Fibroblast of lung (primary cell): ENCODE results near the gene NOL7. TPM values are rescaled to one million over a fixed set of nuclear protein-coding genes. Genes with fewer than 3 reads are reported as not detected.

ENCODE experiments used
- DNase-seq, 2 donors: peaks; one replicate each; pipeline versions ENCODE4 v3.0.0 to v3.0.0-alpha.2; 2010; ENCODE audit warnings: low read depth in 2 of 2
- H2AFZ ChIP-seq: 2 replicates; pipeline ENCODE4 v1.5.1; 2012; ENCODE audit warnings: low read length, control low read depth, inconsistent platforms
- H3K27ac ChIP-seq: 2 replicates; pipeline ENCODE4 v1.5.1; 2011; ENCODE audit warnings: low read length, control low read depth; ENCODE audit not compliant: insufficient read depth
- H3K27me3 ChIP-seq: 2 replicates; pipeline ENCODE4 v1.5.1; 2011; ENCODE audit warnings: mild to moderate bottlenecking, low read length; ENCODE audit not compliant: control insufficient read depth, insufficient read depth
- H3K36me3 ChIP-seq: 2 replicates; pipeline ENCODE4 v1.5.1; 2011; ENCODE audit warnings: low read length; ENCODE audit not compliant: control insufficient read depth, insufficient read depth
- H3K4me1 ChIP-seq: 2 replicates; pipeline ENCODE4 v1.5.1; 2011; ENCODE audit warnings: low read length; ENCODE audit not compliant: control insufficient read depth, insufficient read depth; ENCODE audit errors: extremely low read depth
- H3K4me2 ChIP-seq: 2 replicates; pipeline ENCODE4 v1.5.1; 2011; ENCODE audit warnings: low read length, control low read depth; ENCODE audit not compliant: insufficient read depth; ENCODE audit errors: extremely low read depth
- H3K4me3 ChIP-seq, 4 experiments: fragments of 200-600 bp in 1 of 4; sonication (generic) in 1 of 4; replicated peaks in 1 of 4; 2 replicates each; pipeline ENCODE4 v1.5.1; 2011 to 2016; ENCODE audit warnings: low read length in 4 of 4, low read depth in 3 of 4, mild to moderate bottlenecking in 3 of 4, control low read depth in 2 of 4, inconsistent platforms in 1 of 4, mixed read lengths in 1 of 4; ENCODE audit not compliant: insufficient read depth in 1 of 4; ENCODE audit errors: control extremely low read depth in 1 of 4
- H3K79me2 ChIP-seq: 2 replicates; pipeline ENCODE4 v1.5.1; 2012; ENCODE audit warnings: mild to moderate bottlenecking, low read length, inconsistent platforms; ENCODE audit not compliant: control insufficient read depth, insufficient read depth
- H3K9ac ChIP-seq: 2 replicates; pipeline ENCODE4 v1.5.1; 2011; ENCODE audit warnings: mild to moderate bottlenecking, low read length, control low read depth; ENCODE audit not compliant: insufficient read depth
- H3K9me3 ChIP-seq: 2 replicates; pipeline ENCODE4 v1.5.1; 2012; ENCODE audit warnings: low read depth, low read length; ENCODE audit not compliant: control insufficient read depth, insufficient read depth
- H4K20me1 ChIP-seq: 2 replicates; pipeline ENCODE4 v1.5.1; 2011; ENCODE audit warnings: low read length; ENCODE audit not compliant: control insufficient read depth, insufficient read depth; ENCODE audit errors: extremely low read depth
- EZH2 ChIP-seq: IDR thresholded peaks from 2 replicates; pipeline ENCODE4 v1.5.1; 2012; ENCODE audit warnings: low read length, control low read depth, mild to moderate bottlenecking; ENCODE audit errors: missing control alignments
- polyA plus RNA-seq, 2 donors: library from polyadenylated mRNA; depleted of rRNA in 1 of 2; stranded (reverse) in 1 of 2; unstranded in 1 of 2; fragments of >200 nt; gene quantifications; 2 replicates each; pipeline ENCODE4 v1.2.1, GENCODE V29; 2011 to 2012; ENCODE audit warnings: missing spikeins in 1 of 2
- total RNA-seq: library from RNA; depleted of rRNA; stranded (reverse); fragments of >200 nt; gene quantifications from 2 replicates; pipeline ENCODE4 v1.2.1, GENCODE V29; 2014
- TF ChIP-seq, protein P1 (sequence below), 2 donors: IDR thresholded peaks in 1 of 2; conservative IDR thresholded peaks in 1 of 2; 1 replicate in 1 of 2; 2 replicates in 1 of 2; pipeline ENCODE4 v1.5.1; 2011 to 2012; ENCODE audit warnings: low read length in 2 of 2, control low read depth in 1 of 2, inconsistent platforms in 1 of 2, low read depth in 1 of 2, mild to moderate bottlenecking in 1 of 2

NOL7 gene
- total and polyA plus RNA-seq, 2 donors (not counting 1 experiment from before 2014, with no cell fraction given), result 47.2 to 48.0 TPM

DNA sequence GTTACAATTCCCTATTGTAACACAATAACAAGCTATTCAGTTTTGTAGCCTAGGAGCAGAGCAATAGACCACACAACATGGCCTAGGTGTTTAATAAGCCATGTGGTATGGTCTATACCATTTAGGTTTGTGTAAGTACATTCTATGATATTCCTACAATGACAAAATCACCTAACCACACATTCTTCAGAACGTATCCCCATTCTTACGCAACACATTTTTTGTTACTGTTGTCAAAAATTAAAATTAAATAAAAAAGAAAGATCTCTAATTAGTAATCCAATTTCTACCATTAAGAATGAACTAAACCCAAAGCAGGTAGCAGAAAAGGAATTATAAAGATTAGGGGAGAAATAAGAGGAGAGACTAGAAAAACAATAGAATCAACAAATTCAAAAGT lies 52.5 kb downstream of the NOL7 start:
- Histone ChIP-seq H3K4me2 (no peak overlapping the region), H3K9ac (no peak overlapping the region), H3K27me3 (no peaks in the 10 kb centered on the region), H3K9me3 (no peaks in the 10 kb centered on the region), H3K36me3 (no peaks in the 10 kb centered on the region), H2AFZ (no peak overlapping the region), H3K4me1 (peaks cover 2% of the 10 kb centered on the region), H4K20me1 (peaks cover 2% of the 10 kb centered on the region), H3K27ac (no peak overlapping the region), H3K4me3 (no peak overlapping the region), H3K79me2 (peaks cover 73% of the 10 kb centered on the region)
- peak in 1 of 2 donors; percentile 22 for DNase-seq
- TF ChIP-seq EZH2, result no peak
- TF ChIP-seq, protein P1, sequence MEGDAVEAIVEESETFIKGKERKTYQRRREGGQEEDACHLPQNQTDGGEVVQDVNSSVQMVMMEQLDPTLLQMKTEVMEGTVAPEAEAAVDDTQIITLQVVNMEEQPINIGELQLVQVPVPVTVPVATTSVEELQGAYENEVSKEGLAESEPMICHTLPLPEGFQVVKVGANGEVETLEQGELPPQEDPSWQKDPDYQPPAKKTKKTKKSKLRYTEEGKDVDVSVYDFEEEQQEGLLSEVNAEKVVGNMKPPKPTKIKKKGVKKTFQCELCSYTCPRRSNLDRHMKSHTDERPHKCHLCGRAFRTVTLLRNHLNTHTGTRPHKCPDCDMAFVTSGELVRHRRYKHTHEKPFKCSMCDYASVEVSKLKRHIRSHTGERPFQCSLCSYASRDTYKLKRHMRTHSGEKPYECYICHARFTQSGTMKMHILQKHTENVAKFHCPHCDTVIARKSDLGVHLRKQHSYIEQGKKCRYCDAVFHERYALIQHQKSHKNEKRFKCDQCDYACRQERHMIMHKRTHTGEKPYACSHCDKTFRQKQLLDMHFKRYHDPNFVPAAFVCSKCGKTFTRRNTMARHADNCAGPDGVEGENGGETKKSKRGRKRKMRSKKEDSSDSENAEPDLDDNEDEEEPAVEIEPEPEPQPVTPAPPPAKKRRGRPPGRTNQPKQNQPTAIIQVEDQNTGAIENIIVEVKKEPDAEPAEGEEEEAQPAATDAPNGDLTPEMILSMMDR (conservative IDR thresholded peaks at IDR 0.05 in 1 of 2, IDR thresholded peaks at IDR 0.05 in 1 of 2; ENCODE audit: low read depth in 1 of 2, low read length in 2 of 2), result no peak

DNA sequence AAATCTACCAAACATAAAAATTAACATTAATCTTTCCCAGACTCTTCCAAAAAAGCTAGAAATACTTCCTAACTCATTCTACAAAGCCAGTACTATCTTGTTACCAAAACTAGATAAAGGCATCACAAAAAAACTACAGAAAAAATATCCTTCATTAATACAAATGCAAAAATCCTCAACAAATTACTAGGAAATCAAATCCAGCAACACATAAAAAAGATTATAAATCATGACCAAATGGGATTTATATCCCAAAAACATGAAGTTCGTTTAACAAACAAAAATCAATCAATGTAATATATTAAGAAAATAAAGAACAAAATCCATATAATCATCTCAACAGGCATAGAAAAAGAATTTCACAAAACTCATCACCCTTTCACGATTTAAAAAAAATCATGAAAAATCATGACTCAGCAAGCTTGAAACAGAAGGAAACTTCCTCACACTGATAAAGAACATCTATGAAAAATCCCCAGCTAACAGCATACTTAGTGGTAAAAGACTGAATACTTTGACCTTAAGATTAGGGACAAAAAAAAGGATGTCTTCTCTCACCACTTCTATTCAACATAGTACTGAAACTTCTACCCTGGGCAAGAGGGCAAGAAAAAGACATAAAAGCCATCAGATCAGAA lies 53.3 kb downstream of the NOL7 start:
- H3K4me2 ChIP-seq, result no peak overlapping the region
- peaks cover 2% of the 10 kb centered on the region for H4K20me1 ChIP-seq
- peaks cover 2% of the 10 kb centered on the region for H3K4me1 ChIP-seq
- no peak overlapping the region for H3K27ac ChIP-seq
- peaks cover 74% of the 10 kb centered on the region for H3K79me2 ChIP-seq
- no peak for DNase-seq
- H3K36me3 ChIP-seq, result no peaks in the 10 kb centered on the region
- no peak overlapping the region for H2AFZ ChIP-seq
- no peak for TF ChIP-seq EZH2
- TF ChIP-seq, protein P1 (conservative IDR thresholded peaks at IDR 0.05 in 1 of 2, IDR thresholded peaks at IDR 0.05 in 1 of 2; ENCODE audit: low read depth in 1 of 2, low read length in 2 of 2), result no peak
- no peak overlapping the region for H3K4me3 ChIP-seq
- H3K9me3 ChIP-seq, result no peaks in the 10 kb centered on the region
- no peak overlapping the region for H3K9ac ChIP-seq
- no peaks in the 10 kb centered on the region for H3K27me3 ChIP-seq

DNA sequence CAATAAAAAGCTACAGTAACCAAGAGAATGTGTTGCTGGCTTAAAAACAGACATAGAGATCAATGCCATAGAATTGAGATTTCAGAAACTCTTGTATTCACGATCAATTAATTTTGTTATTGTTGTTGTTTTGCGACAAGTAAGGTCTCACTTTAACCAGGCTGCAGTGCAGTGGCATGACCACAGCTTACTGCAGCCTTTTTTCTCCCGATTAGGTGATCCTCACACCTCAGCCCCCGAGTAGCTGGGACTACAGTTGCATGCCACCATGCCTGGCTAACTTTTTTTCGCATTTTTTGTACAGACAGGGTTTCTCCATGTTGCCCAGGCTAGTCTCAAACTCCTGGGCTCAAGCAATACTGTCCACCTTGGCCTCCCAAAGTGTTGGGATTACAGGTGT lies 54.3 kb downstream of the NOL7 start:
- Histone ChIP-seq H3K4me3 (no peak overlapping the region), H3K4me2 (no peak overlapping the region), H3K27me3 (no peaks in the 10 kb centered on the region), H3K4me1 (peaks cover 2% of the 10 kb centered on the region), H4K20me1 (peaks cover 2% of the 10 kb centered on the region), H3K9me3 (no peaks in the 10 kb centered on the region), H3K36me3 (no peaks in the 10 kb centered on the region), H2AFZ (no peak overlapping the region), H3K27ac (no peak overlapping the region), H3K79me2 (peaks cover 68% of the 10 kb centered on the region), H3K9ac (no peak overlapping the region)
- TF ChIP-seq, protein P1 (conservative IDR thresholded peaks at IDR 0.05 in 1 of 2, IDR thresholded peaks at IDR 0.05 in 1 of 2; ENCODE audit: low read depth in 1 of 2, low read length in 2 of 2), result no peak
- TF ChIP-seq EZH2, result no peak
- DNase-seq, result no peak

Other genes with a start within 250 kb of the NOL7 start
- 15.4 and 25.3 TPM in 2 replicates for gene GFOD1, start 127.7 kb upstream of the NOL7 start, total RNA-seq
- 10.5 and 11.2 TPM in 2 replicates for gene GFOD1, start 127.7 kb upstream of the NOL7 start, polyA plus RNA-seq
- gene SIRT5, start 40.7 kb upstream of the NOL7 start, total RNA-seq, result 9.8 and 13.5 TPM in 2 replicates
- gene SIRT5, start 40.7 kb upstream of the NOL7 start, polyA plus RNA-seq, result 3.6 and 4.4 TPM in 2 replicates
- 39.8 and 48.7 TPM in 2 replicates for gene RANBP9, start 96.5 kb downstream of the NOL7 start, total RNA-seq
- gene RANBP9, start 96.5 kb downstream of the NOL7 start, polyA plus RNA-seq, result 46.2 and 46.7 TPM in 2 replicates
- gene MCUR1, start 199.2 kb downstream of the NOL7 start, total RNA-seq, result 6.3 and 7.4 TPM in 2 replicates
- gene MCUR1, start 199.2 kb downstream of the NOL7 start, polyA plus RNA-seq, result 11.3 and 12.4 TPM in 2 replicates